HG03175 (cell line): ENCODE data around the gene HTR2C.
"Not testable (repeated sequence)": the region's sequence is repeated elsewhere in the genome, so short reads cannot be mapped to it uniquely, and the experiment has no call there.

Source experiments
- ATAC-seq: cut with Tn5 transposase; IDR thresholded peaks from one replicate; pipeline ENCODE4 v1.9.1; 2021; ENCODE audit warnings: mild to moderate bottlenecking, moderate library complexity; ENCODE audit not compliant: unreplicated experiment

HTR2C gene

DNA sequence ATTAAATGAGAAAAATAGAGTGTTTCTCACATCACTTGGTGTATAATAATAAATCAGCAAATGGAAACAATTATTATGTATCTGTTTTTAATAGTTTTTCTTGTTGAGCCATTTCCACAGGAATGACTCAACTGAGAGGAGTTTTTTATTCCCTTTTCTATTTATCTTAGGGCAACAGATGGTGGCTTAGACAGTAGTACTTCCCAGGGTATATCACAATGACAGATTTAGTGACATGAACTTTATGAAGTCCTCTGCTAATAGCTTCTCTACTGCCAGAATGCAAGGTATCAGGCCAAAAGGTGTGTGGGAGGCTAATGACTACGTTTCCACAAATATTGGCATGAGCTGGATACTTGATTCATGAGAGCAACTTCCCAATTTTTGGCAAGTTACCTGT is 126.7 kb downstream of the HTR2C start:
- no peak for ATAC-seq

DNA sequence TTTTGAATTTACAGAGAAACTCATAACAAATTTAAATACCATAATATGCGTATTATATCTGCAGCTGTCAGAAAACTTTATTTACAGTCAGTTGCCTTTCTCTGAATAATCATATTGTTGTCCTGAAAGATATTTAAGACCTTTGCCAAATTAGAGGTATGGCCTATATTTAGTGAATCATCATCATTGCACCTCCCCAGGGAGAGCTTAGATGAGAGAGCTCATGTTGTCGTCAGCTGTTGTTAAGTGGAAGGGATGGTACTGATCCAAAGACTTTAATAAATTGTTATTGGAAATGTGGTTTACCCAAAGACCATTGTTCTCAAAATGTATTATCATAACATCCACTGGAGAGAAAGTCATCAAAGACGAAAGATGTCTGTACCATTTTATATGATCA is 128.6 kb downstream of the HTR2C start:
- ATAC-seq: no peak

DNA sequence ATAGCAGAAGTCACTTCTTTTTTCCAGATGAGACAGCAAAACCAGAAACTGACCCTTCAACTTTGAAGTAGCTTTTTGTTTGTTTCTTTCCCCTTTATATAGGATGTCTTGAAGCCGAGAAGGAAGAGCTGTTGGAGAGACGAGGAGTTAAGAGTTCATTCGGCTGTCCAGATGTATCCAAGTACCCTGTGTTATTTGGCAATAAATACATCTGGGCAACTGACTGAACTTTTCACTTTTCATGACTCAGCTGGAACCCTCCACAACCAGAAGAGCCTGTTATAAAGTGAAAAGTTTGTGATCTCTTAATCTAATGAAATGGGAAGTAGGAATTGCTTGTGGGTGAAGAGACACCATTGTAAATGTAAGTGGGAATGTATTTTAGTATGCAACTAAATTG is 131.2 kb downstream of the HTR2C start:
- no peak for ATAC-seq

DNA sequence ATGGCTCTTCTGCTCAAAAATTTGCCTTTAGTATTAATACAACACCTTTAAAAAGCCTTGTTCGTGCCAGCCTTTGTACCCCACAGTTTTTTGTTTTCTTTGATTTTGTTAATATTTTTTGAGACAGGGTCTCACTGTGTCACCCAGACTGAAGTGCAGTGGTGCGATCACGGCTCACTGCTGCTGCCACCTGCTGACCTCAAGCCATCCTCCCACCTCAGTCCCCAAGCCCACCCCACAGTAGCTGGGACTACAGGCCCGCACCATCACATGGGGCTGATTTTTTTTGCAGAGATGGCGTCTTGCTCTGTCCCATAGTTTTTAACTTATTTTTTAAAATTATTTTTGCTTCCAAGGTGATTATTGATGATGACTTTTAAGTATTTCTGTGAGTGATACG is 134.0 kb downstream of the HTR2C start:
- ATAC-seq: no peak

DNA sequence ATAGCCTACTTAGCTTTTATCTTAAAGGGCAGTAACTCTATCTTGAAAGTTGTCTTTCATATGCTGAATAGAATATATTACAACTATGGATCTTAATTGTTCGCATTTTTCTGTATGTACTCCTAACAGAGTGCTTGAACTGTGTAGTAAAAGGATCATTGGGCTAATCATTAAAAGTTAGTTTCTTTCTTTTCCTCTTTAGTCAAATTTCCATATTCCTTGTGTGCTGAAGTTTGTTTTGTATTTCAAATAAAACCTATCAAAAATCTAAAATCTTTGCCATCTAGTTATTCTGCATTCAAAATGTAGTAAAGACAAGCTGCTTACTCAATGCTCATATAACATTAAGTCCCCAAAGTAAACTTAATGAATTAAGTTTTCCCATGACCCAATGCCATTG is 182.7 kb downstream of the HTR2C start:
- ATAC-seq: no peak

DNA sequence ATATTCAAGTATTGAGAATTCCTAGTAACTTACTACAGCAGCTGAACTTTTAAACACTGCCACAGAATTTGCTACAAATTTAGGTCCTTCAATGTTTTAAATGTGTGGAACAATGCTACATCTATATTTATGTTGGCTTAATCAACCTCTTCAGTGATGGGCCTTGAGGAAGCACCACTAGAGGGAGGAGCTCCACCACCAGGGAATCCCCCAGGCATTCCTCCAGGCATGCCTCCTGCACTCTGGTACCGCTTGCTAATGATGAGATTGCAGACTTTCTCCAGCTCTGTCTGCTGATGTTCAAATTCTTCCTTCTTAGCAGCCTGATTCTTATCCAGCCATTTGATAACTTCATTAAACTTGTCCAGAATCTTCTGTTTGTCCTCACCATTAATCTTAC is 190.8 kb downstream of the HTR2C start:
- ATAC-seq: no peak

DNA sequence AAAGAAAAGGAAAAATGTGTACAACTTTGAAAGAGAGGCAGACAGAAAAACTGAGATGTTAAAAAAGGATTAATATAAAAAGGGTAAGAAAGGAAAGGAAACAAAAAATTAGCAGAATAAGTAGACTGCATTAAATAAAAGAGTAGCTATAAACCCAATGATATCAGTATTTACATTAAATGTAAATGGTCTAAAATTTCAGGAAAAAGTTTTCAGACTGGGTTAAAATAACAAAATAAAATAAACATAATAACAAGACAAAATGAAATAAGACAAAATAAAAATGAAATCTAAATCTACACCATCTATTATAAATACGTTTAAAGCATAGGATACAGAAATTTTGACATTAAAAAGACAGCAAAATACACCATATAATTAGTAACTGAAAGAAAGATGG is 199.0 kb downstream of the HTR2C start:
- no peak for ATAC-seq

DNA sequence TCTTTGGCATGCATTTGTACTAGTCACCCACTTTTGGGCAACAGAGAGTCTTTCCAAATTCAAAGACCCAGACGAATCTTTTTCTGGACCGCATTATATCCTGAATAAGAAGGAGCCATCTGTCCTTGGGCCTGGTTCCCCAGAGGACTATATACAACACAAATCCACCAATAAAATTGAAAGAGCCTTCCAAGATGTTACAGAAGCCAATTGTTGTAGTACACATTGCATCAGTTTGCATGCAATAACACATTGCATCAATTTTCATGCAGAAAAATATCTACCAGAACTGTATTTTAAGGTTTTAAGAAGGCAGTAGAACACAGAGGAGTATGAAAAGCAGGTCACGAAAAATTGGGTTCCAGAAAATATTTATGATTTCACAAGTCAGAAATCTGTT is 203.2 kb downstream of the HTR2C start:
- ATAC-seq: no peak

DNA sequence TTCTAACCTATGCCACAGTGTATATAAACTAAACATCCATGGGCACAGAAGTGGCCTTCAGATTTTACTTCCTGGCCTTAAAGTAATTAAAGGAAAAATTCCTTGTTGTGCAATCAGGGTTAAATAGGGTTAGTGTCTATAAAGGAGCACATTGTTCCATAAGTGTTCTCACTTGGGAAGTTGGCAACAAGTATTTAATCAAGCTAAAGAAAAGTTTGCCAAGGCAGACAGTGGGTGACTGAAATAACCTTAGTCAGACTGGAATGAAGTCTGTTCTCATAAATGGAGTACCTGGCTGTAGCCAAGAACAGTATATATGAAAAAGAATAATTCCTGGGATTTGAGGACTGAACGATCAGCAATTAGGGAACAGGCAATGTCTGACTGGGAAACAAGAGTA is 213.6 kb downstream of the HTR2C start:
- no peak for ATAC-seq

DNA sequence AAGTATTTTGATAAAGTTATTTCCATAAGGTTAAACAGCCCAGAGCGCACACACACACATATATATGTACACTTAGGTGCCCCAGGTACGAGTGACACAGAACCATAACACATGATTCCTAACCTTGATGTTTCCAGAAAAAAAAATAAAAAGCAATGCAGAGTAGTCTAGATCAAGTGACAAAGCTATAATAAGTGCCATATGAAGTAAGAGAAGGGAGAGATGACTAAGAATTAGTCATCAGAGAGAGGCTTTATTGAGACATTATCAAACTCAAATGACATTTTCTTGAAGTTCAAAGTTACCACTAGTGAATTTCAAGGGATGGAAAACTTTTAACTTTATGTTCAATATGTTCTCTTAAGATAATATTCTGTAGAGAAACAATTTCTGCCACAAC is 215.0 kb downstream of the HTR2C start:
- ATAC-seq: no peak

DNA sequence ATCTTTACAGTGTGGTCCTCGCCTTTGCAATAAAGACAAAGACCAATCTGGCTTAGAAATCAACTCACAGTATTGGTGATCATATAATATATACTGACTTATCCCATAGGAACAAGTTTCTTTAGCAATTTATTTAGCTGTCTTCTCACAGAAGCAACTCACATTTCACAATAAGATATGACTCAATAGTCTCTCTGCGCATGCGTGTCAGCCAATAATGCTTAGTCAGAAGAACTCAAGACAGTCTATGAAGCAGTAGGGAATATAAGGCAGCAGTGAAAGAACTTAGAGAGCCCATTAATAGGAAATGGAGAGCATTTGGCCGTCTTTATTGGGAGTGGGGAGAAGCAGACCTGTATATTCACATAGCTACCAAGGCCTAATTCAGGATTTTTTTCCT is 216.8 kb downstream of the HTR2C start:
- no peak for ATAC-seq

DNA sequence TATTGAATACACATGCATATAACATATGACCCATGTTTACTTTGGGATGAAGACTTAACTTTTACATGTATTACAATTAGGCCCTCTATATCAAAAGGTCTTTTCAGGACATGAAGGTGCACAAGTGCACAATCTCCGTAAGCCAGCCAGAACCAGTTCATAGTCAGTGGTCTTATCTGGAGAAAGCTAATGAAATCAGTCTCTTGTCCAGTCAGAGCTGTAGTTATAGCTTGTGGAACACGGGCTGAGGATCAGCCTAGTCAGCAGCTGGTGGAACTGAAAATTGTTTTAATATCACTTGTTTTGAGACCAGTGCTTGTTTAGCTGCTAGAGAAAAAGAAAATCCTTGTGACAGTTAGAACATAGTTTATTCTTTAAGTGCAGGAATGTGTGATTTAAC is 235.6 kb downstream of the HTR2C start:
- no peak for ATAC-seq

DNA sequence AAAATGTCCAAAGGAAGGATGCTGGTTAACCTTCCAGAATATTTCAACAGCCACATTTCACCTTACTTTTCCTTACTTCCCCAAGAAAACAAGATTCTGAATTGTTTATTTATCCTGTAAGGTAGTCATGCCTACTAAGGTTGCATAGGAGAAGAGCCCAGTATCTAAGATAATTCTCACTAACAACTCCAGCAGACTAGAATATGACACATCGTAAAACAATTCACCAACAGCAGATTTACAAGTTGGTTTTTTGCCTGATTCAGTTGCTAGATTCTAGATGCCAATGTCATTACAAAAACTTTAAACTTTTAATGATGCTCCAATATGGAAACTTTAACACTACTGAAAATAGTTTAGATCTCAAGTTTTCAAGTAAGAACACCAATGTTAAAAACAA is 257.2 kb downstream of the HTR2C start:
- no peak for ATAC-seq

DNA sequence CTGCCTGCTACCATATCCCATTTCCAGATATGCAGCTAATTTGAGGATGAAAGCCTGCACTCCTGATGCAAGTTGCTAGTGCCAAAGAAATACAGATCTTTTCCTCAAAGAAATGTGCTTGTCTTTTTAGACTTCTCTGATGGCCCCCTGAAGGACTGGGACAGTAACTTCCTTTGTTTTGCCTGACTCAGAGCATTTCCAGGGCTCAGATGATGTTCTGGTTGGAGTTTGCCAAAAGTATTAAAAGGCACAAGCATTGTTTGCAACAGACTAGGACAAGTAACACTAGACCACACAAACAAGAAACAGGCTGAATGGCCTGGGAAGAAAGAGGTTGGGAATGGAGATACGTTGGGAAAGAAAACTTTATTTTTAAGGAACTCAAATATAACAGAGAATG is 258.3 kb downstream of the HTR2C start:
- ATAC-seq: no peak

DNA sequence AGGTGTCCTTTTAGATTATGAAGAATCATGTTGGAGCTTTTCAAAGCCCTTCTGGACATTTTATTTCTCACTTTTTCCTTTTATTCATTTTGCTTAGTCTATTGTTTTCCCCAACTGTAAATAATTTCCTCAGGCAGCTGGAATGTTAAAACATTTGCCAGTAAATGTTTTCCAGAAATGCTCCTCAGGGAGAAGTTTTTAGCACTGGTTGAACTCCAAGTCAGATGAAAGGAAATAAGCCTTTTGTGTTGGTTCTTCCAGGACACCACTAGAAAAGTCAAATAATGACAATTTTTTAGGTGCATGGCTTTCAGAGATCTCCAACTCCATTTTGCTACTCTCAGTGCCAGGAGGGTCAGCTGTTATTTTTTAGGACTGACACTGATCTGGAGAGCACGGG is 305.6 kb downstream of the HTR2C start:
- ATAC-seq: no peak

DNA sequence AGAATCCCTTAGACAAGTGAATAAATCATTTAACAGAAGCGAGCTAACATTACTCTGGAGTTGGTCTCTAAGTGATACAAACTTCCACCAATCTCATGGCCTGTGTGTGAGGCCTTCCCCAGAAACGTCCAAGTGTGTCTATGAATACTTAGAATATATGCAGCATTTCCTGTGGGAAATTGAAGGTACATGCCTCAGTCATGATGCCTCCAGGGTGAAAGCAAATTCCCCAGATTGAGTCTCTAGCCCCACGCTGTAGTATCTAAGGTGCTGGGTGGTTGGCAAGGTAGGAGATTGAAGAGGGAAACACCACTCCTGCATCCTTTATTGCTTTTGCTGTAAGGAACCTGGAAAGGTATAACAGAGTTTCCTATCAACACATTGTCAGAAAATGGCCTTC is 319.7 kb downstream of the HTR2C start:
- no peak for ATAC-seq

DNA sequence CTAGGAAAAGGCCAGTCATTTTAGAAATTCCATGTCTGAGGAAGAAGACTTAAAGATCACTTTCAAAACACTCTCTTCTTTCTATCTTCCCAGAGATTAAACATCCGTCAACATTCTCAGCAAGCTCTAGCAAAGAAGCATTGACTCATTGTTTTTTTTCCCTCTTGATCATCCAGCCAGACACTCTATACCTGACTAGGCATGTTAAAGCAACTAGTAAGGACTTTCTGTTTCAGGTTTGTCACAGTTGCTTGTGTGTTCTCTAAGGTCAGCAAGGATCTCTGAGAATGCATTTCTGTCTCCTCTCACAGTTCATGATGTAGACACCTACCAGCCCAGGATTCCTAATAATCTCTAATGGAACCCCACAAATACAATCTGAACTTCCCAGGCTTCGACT is 321.4 kb downstream of the HTR2C start:
- ATAC-seq: no peak

DNA sequence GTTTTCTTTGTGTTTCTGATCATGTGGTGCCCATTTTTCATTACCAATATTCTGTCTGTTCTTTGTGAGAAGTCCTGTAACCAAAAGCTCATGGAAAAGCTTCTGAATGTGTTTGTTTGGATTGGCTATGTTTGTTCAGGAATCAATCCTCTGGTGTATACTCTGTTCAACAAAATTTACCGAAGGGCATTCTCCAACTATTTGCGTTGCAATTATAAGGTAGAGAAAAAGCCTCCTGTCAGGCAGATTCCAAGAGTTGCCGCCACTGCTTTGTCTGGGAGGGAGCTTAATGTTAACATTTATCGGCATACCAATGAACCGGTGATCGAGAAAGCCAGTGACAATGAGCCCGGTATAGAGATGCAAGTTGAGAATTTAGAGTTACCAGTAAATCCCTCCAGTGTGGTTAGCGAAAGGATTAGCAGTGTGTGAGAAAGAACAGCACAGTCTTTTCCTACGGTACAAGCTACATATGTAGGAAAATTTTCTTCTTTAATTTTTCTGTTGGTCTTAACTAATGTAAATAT is 323.2 kb downstream of the HTR2C start:
- no peak for ATAC-seq

DNA sequence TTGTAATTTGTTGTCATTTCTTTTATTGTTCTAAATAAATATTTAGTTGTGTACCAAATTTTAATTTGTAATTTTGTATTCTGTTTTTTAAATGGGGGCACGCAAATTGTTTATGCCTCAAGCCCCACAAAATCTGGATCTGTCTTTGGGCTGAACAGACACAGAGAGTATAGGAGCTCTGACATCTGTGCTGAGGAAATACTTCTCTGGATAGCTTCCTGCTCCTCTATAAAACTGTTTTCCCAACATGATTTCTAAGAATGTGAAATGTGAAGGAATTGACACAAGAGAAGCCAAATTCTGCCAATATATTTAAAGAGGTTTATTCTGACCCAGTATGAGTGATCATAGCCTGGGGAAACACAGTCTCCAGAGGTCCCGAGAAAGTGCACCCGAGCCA is 340.5 kb downstream of the HTR2C start:
- ATAC-seq: no peak

DNA sequence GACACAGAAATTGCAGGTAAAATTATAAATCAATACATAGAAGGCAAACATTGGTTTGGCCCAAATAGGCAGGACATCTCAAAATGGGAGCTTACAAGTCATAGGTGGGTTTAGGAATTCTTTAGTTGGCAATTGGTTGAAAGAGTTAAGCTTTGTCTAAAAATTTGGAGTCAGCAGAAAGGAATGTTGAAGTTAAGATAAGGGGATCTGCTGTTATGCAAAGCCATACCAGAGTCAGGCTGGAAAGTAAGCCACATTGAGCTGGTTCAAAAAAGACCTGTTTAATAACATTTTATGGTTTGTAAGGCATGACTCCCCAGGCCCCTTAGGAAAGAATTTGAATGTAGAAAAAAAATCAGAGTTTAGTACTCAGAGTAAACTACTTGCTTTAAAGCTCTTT is 341.0 kb downstream of the HTR2C start:
- no peak for ATAC-seq

DNA sequence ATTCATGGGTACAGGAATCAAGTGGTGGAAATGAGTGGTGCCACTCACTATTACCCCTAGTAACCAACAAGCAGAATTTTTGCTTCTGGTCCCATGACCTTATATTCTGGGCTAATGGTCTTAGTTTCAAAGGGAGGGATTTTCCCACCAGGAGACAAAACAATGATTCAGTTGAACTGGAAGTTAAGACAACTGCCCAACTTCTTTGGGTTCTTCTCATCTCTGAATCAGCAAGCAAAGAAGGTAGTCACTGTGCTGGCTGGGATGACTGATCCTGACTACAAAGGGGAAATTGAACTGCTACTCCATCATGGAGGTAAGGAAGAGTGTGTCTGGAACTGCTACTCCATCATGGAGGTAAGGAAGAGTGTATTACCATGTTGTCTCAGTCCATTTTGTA is 346.3 kb downstream of the HTR2C start:
- ATAC-seq: no peak

DNA sequence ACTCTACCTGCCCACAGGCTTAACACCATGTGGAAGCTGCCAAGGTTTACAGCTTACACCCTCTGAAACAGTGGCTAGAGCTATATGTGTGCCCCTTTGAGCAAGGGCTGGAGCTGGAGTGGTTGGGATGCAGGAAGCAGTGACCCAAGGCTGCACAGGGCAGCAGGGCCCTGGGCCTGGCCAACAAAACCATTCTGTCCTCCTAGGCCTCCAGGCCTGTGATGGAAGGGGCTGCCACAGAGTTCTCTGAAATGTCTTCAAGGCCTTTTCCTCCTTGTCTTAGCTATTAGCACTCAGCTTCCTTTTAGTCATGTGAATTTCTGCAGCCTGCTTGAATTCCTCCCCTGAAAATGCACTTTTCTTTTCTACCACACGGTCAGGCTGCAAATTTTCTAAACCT is 348.7 kb downstream of the HTR2C start:
- no peak for ATAC-seq

DNA sequence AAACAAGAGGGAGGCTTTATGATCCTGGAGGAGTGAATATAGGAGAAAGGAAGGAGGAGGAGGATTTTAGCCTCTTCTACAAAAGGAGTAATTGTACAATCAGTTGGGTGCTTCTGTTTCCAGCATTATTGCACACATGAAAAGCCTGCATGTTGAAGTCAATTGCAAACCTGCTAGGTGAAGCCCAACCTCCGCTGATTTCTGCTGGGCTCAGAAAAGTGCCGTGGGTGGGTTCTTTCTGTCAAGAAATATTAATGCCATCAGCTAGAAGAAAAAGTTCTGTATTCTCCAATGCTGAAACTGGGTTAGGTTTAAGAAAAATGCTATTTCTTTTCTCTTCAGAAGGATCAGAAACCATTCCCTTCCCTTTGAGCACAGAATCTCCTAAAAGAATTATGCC is 349.4 kb downstream of the HTR2C start:
- ATAC-seq: not testable (repeated sequence)

DNA sequence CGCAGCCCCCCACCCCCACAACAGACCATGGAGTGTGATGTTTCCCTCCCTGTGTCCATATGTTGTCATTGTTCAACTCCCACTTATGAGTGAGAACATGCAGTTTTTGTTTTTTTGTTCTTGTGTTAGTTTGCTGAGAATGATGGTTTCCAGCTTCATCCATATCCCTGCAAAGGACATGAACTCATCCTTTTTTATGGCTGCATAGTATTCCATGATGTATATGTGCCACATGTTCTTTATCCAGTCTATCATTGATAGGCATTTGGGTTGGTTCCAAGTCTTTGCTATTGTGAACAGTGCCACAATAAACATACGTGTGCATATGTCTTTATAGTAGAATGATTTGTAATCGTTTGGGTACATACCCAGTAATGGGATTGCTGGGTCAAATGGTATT is 353.2 kb downstream of the HTR2C start:
- not testable (repeated sequence) for ATAC-seq
